CD1c-positive myeloid dendritic cell (primary cell): ENCODE measurements around the gene SECISBP2L.
"Not testable (repeated sequence)": the region's sequence is repeated elsewhere in the genome, so short reads cannot be mapped to it uniquely, and the experiment has no call there.

ENCODE experiments used
- DNase-seq: peaks from one replicate; pipeline ENCODE4 v3.0.0-alpha.2; 2016; ENCODE audit errors: extremely low spot score

Gene SECISBP2L, protein sequence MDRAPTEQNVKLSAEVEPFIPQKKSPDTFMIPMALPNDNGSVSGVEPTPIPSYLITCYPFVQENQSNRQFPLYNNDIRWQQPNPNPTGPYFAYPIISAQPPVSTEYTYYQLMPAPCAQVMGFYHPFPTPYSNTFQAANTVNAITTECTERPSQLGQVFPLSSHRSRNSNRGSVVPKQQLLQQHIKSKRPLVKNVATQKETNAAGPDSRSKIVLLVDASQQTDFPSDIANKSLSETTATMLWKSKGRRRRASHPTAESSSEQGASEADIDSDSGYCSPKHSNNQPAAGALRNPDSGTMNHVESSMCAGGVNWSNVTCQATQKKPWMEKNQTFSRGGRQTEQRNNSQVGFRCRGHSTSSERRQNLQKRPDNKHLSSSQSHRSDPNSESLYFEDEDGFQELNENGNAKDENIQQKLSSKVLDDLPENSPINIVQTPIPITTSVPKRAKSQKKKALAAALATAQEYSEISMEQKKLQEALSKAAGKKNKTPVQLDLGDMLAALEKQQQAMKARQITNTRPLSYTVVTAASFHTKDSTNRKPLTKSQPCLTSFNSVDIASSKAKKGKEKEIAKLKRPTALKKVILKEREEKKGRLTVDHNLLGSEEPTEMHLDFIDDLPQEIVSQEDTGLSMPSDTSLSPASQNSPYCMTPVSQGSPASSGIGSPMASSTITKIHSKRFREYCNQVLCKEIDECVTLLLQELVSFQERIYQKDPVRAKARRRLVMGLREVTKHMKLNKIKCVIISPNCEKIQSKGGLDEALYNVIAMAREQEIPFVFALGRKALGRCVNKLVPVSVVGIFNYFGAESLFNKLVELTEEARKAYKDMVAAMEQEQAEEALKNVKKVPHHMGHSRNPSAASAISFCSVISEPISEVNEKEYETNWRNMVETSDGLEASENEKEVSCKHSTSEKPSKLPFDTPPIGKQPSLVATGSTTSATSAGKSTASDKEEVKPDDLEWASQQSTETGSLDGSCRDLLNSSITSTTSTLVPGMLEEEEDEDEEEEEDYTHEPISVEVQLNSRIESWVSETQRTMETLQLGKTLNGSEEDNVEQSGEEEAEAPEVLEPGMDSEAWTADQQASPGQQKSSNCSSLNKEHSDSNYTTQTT

DNA sequence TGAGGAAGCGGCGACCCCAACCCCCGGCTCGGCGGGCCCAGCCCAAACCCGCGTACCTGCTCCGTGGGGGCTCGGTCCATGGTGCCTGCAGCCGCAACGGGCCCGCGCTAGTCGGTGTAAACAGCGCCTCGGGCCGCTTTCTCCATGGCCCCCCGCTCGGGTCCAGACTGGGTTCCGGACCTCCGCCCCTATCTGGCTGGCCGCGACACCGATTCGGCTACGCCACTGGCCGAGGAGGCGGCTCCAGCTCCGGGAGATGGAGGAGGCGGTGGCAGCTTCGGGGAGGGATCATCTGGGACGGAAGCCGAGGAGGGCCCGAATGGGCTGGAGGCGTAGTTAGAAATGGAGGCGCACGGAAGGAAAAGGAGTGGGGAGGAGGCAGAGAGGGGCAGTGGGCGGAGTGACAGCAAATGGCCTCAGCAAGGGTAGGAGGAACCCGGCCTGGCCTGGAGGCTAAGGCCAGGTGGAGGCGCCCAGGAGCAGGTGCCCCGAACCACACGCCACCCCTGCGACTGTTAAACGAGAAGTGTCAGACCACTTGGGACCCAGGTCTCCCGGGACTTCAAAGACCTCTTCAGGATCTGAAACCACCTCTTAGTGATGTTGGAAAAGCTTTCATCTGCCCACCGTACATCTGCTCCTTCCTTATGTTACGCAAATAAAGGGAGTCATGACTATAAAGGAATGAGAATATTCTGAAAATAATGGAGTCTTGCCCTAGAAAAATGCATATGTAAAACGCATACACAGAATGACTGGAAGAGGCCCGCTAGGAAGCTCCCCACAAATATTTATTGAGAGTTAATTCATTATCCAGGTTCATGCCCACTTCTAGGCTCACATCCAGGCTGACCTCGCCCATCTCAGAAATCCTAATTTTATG is at the start of gene SECISBP2L:
Gene SECISBP2L (minus strand): TSS at position 227 of the 883 bp plus-strand sequence. CDS start 147 bp downstream, at position 80.
- DNase-seq, result peak; percentile 93

DNA sequence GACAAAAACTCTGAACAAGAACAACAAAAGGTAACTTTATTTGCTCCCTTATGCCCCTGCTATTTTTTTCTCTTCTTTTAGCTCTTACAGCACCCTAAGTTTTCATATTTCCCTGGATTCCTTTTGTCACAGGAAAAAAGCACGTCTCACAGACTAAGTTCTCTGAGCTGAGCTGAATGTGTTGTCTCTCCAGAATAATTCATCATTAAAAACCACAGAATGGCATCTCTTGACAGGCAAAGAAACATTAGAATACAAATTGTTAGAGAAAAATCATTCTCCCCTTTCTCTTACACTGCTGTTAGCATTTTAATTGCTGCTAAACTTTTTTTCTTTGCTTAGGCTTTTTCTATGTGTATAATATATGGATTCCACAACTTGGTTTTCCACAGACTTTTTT is 48.7 kb upstream of the SECISBP2L start:
- no peak for DNase-seq

DNA sequence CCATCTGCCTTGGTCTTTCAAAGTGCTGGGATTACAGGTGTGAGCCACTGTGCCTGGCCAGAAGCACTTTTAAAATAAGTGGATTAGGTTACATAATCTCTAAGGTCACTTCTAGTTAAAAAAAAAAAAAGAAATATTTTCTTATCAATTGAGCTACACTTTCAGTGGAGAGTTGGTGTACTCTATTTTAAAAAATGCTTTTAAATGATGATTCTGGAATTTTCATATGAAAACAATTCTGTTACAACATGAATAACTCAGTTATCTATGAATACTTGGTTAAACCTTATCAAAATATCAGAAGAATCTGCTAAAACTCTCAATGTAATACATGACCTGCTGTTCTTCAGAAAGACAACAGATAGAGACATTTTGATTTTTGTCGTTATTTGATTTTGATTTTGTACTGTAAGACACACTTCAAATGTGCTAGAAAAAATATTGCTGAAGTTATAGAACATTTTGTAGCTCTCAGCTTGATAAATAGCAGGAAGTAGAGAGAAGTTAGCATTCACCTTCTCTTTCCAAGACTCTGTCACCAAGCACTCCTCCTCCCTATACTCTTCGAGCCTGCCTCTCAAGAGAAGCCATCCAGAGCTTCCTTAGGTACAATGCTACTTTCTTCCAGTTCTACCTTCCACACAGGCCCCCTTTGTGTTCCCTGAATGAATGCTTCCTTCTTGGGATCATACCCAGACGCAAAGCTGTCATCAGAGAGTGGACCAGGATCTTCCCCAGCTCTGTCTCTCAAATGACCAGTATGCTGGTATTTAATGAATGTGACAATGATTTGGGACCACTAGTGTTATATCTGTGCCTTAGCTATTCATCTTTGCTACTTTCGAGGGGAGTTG is 47.2 kb upstream of the SECISBP2L start:
- no peak for DNase-seq

DNA sequence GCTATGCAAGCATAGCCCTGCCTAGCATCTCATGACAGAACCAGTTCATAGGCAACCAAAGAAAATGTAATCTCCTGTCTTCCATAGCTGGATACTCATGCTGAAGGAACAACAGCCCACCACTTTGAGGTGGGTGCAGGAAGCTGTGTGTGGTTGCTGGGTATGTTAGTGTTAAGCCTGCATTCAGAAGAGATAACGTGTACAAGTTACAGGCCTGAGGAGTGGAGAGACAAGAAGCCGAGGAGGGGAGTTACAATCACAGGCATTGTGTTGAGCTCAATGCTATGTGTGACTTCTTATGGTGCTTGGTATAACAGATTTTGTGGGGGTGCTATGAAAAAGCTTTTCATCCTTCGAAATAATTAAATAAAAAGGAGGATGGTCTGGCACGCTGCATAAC is 42.8 kb upstream of the SECISBP2L start:
- no peak for DNase-seq

DNA sequence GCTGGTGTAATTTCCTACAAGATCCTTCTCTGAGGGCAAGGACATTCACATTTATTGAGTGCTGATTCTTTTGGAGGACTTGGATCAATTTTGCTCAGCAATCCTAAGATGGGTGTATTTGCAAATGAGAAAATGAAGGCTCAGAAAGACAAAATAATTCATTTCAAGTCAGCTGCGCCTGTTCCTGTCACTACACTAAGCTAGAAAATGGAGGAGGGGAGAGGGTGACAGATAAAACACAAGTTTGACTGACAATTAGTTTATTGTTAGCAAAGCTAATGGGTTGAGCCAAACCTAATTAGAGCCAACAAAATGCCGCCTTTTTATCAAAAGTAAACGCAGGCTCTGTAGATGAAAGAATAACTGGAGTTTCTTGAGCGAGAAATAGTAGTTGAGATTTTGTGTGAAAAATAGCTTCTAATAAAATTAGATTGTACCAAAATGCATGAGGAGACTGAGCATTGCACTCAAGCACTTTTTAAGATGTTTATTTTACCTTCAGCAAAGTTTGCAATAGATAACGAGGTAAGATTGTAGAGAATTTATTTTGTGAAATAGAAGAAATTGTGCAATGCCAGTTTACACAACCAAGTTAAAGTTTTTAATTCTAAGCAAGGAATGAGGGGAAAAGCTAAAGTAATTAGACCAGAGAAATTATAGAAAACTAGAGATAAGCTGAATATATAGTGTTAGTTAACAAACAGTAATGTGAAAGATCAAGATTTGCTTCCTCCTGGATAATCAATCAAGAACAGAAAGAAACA is 39.6 kb upstream of the SECISBP2L start:
- DNase-seq, result no peak

DNA sequence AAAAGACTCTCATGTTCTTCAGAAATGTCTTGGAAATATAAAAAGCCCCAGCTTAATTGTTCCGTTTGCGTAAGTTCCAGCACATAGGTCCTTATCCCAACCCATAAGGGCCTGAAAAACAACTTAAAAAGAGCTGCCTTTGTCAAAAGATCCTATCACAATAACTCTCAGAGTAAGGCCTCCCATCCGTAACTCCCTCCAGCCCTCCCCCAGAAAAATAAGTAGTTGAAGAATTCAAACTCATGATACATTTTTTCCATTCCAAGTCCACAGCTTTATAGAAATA is 38.0 kb upstream of the SECISBP2L start:
- no peak for DNase-seq

DNA sequence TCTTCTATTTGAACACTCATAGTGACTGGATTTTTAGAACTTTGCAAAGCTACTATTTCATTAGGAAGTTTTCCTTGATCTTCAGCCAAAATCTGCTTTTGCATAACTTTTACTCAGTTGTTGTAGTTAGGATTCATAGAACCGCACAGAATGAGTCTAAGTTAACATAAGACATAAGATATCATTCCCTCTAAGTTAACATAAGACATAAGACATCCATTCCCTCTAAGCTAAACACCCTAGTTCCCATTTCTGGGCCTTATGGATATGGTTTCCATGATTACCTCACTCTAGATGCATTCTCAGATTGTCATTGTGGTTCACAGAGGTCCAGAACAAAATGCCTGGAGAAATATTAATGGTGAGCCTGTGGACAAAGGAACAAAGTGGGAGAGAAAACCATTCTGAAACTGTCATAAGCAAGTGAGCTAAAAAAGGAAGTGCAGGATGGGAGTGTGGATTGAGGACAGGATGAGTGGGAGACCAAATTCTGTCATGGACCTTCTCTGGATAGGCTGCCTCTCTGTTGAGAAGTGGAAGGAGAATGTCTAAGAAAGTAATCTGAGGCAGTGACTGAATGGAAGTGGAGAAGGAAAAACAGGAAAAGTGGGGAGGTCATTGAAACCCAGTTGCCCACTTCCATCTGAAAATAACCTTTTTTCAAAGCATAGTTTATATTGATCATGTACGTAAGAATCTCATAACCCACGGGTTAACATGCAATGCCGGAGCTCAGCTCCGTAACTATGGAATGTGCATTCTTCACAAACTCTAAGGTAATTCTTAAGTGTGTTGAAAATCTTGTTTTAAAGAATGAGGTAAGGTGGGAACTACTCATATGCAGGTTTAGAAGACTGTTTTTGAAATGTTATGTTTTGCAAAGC is 37.4 kb upstream of the SECISBP2L start:
- peak; percentile 4 for DNase-seq

DNA sequence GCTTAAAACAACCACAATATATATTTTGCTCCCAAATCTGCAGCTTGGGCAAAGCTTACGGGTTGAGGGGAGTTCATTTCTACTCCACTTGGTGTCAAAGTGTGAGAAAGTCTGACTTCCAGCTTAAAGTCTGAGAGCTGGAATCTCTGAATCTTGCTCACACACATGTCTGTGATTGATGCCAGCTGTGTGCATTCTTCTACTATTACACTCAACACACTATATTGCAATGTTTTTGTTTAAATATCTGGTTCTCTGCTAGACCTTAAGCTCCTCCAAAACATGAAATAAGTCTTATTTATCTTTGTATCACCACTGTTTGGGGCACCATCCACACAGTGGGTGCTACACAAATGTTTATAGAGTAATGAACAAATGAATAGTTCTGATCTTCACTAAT is 36.7 kb upstream of the SECISBP2L start:
- no peak for DNase-seq

DNA sequence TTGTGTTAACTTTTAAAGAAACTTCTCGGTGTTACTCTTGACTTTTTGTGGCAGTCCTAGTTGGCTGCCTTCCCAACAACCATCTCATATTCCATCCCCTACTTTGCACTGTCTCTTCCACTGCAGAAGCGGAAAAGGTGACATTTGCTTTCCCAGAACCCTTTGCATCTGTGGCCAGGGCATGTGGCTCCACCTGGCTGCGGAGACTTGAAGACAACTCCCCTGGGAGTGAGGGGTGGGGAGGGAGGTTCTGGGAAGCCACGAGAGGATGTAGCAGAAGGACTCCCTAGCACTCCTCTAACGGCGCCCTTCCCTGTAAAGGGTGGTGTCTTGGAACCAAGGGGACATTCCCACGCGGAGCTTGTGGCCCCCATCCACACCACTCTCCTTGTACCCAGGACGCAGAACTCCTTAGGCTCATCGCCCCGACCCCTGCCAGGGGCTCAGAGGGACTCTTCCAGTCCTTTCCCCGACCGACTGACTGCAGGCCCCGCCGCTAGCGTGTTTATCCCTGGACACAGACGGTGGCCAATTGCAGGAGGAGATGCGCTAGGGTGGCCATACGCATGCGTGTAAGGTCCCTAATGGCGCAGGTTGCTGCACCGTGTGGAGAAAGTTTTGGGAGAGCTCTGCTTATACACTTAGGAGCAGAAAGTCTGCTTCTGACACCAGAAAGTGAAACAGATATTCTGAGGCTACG is 33.2 kb upstream of the SECISBP2L start:
- DNase-seq, result no peak

DNA sequence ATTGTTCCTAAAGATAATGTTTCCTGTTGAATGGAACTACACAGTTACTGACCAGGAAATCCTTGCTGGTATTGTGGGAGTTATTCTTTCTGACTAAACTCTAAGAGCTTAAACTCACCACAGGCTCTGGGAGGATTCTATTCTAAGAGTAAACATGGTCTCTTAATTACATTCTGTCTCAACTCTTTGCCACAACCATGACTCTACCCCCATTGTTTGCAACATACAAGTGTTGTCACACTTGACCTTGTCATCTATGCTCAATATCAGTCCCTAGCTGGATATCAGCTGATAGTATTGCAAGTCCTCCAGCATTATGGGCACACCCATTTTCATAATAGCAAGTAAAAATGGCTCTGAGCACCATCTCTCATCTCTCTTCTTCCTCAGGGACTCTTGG is 29.6 kb upstream of the SECISBP2L start:
- DNase-seq, result peak; percentile 9

DNA sequence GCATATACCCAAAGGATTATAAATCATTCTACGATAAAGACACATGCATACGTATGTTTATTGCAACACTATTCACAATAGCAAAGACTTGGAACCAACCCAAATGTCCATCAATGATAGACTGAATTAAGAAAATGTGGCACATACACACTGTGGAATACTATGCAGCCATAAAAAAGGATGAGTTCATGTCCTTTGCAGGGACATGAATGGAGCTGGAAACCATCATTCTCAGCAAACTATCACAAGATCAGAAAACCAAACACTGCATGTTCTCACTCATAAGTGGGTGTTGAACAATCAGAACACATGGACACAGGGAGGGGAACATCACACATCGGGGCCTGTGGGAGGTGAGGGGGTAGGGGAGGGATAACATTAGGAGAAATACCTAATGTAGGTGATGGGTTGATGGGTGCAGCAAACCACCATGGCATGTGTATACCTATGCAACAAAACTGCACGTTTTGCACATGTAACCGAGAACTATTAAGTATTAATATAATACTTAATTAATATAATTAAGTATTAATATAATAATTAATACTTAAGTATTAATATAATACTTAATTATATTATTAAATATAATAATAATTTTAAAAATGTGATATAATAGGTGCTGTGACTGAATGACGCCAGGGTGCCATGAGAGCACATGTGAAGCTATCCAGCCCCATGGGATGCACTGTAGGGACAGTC is 28.5 kb upstream of the SECISBP2L start:
- not testable (repeated sequence) for DNase-seq

DNA sequence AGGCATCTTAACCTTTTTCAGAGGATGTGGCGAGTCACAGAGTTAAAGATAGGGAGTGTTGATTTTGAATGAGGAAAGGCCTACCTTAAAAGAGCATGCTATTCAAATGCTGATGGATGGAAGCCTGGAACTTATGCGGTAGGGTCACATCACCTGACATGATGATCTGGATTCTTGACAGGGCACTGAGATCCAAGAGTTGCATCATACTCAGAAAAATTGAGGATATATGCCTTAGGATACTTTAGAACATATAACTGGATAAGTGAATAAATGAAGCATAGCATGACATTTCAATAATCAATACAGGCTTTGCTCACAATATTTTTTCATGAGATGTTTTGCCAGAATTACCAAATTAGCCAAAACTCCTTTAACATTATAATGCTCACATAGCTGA is 20.1 kb upstream of the SECISBP2L start:
- no peak for DNase-seq

DNA sequence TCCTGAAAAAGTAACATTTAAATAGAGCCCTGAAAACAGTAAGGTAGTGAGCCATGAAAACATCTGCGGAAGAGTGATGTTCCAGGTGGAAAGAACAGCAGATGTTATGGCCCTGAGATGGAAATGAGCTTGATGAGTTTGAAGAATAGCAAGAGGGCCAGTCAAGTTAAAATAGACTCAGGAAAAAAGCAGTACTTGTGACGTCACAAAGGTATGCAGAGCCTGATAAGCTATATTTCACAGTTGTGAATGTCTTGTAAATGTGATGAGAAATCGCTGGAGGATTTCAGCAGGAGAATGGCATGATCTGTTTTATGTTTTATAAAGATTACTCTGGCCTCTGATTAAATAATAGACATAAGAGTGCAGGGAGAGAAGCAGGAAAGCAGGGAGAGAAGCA is 18.6 kb upstream of the SECISBP2L start:
- DNase-seq, result no peak

DNA sequence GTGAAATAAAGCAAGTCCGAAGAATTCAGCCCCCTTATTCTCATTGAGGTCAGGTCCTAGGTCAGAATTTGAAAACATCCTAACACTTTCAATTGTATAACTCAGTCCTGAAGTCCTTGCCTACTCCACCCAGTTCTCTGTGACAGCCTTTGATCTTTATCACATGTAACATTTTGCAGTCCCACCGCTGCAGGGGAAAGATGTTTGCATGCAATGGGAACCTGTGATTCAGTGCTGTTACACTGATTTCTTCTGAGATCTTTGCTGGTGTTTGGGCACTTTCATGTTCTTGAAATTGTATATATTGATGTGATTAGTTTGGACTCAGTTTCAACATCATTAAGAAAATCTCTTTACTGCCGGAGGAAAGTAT is 18.0 kb upstream of the SECISBP2L start:
- no peak for DNase-seq

DNA sequence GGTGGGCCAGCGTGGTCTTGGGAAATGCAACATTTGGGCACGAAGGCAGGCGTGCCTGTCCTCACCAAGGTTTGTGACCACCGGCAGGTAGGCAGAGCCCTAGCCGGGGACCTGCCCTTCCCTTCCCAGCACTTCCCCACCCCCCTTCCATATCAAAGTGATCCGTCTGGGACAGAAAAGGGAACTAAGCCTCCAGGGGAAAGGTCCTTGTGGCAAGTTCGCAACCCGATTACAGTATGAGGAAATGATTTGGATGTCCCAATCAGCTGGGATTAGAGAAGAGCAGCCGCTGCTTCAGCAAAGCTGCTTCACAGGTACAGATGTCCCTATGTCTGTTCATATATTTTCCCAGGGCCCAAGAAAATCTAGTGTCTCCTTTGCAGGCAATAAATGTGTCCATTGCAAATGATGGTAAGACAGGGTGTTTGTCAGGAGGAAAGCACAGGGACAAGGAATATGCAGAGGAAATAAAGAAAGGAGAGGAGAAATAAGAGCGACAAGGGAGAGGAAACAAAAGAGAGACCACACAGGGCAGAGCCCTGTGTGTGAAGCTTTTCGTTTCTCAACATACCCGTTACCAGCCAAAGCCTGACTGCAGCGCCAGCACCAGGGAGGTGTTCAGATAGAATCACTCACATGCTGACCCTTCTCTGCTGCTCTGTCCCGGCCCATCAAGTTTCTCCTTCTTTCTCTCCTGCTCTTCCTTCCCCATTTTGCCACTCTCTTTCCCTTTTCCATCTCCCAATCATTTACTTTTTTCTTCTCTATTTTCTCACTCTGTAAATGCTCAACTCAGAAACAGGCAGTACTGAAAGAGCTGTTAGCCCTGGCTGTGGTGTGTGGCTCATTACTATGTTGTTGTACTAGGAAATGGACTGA is 17.4 kb upstream of the SECISBP2L start:
- DNase-seq, result peak; percentile 84

DNA sequence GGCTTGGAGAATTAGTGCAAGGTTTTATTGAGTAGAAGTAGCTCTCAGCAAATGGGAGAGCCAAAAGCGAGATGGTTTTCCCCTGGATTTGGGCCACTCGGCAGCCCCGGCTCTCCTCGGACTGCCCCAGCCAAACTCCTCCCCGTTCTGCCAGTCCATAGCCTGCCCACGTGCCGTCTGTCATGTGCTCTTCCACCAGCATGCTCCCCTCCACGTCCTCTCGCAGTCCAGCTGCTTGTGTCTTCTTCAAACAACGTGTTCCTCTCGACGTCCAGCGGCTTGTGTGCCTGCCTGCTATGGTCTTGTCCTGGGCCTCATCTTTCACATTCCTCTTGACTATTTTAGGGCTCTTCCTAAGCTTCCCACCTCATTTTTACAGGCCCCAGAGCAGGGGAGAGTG is 16.7 kb upstream of the SECISBP2L start:
- no peak for DNase-seq
